SK-N-MC (cell line): ENCODE results near the gene SPINK5.

ENCODE experiments used
- EZH2 ChIP-seq: fragments of 200-600 bp; sonication (generic); IDR thresholded peaks from one replicate; pipeline ENCODE4 v1.6.1; 2017; ENCODE audit warnings: antibody characterized with exemption
- FOXP2 ChIP-seq: optimal IDR thresholded peaks from 2 replicates; pipeline ENCODE3; 2011; ENCODE audit warnings: mild to moderate bottlenecking, moderate library complexity; ENCODE audit not compliant: insufficient read depth; ENCODE audit errors: extremely low read length, control extremely low read depth
- POLR2AphosphoS5 ChIP-seq: IDR thresholded peaks from 2 replicates; pipeline ENCODE4 v1.6.1; 2012; ENCODE audit warnings: mild to moderate bottlenecking, low read depth, low read length, borderline replicate concordance

- TF ChIP-seq EZH2 (no peak), POLR2AphosphoS5 (no peak), FOXP2 (no peak)
Observed at GRCh38 chr5:148162038-148162437, 98.3 kb downstream of the SPINK5 start.
